GM21723 (cell line): ENCODE results near the gene GPR75.
"Not testable (repeated sequence)": the region's sequence is repeated elsewhere in the genome, so short reads cannot be mapped to it uniquely, and the experiment has no call there.

Experiments
- ATAC-seq: cut with Tn5 transposase; IDR thresholded peaks from one replicate; pipeline ENCODE4 v1.9.1; 2021; ENCODE audit warnings: mild to moderate bottlenecking, moderate library complexity; ENCODE audit not compliant: unreplicated experiment

The GPR75 gene

GRCh38 chr2:53854678-53855077, 5.1 kb downstream of the GPR75 start:
- no peak for ATAC-seq

- ATAC-seq = no peak
These were observed 7.2 kb downstream of the GPR75 start for GRCh38 chr2:53852532-53852931.

- ATAC-seq = not testable (repeated sequence)
These were observed 8.6 kb downstream of the GPR75 start for GRCh38 chr2:53851052-53851757.

- no peak for ATAC-seq
These were observed 11.7 kb downstream of the GPR75 start for GRCh38 chr2:53848062-53848461.

- no peak for ATAC-seq
These were observed 16.2 kb downstream of the GPR75 start for GRCh38 chr2:53843595-53843994.

GRCh38 chr2:53842891-53843290, 16.9 kb downstream of the GPR75 start:
- ATAC-seq = no peak

GRCh38 chr2:53841651-53842050, 18.1 kb downstream of the GPR75 start:
- ATAC-seq = not testable (repeated sequence)

- ATAC-seq = no peak
These were observed 19.2 kb downstream of the GPR75 start for GRCh38 chr2:53840580-53840979.

GRCh38 chr2:53829980-53830290, 29.8 kb downstream of the GPR75 start:
- ATAC-seq = not testable (repeated sequence)

GRCh38 chr2:53829273-53829979, 30.3 kb downstream of the GPR75 start:
- ATAC-seq = no peak

- ATAC-seq = no peak
These were observed 31.4 kb downstream of the GPR75 start for GRCh38 chr2:53828331-53828730.

GRCh38 chr2:53827398-53828175, 32.2 kb downstream of the GPR75 start:
- no peak for ATAC-seq

- ATAC-seq = no peak
These were observed 33.0 kb downstream of the GPR75 start for GRCh38 chr2:53826587-53827397.

- ATAC-seq = no peak
These were observed 33.7 kb downstream of the GPR75 start for GRCh38 chr2:53826030-53826410.

GRCh38 chr2:53823639-53824038, 36.1 kb downstream of the GPR75 start:
- not testable (repeated sequence) for ATAC-seq

- ATAC-seq = no peak
These were observed 38.0 kb downstream of the GPR75 start for GRCh38 chr2:53821810-53822209.

- no peak for ATAC-seq
These were observed 39.1 kb downstream of the GPR75 start for GRCh38 chr2:53820711-53821110.

GRCh38 chr2:53820048-53820447, 39.7 kb downstream of the GPR75 start:
- no peak for ATAC-seq

GRCh38 chr2:53819634-53820033, 40.1 kb downstream of the GPR75 start:
- ATAC-seq = no peak

- ATAC-seq = no peak
These were observed 40.8 kb downstream of the GPR75 start for GRCh38 chr2:53818854-53819435.

- no peak for ATAC-seq
These were observed 46.6 kb downstream of the GPR75 start for GRCh38 chr2:53813151-53813550.
